ENCODE measurements around the gene RELN. TPM values are rescaled to one million over a fixed set of nuclear protein-coding genes. Genes with fewer than 3 reads are reported as not detected.

The RELN gene
- total RNA-seq, 2 donors from 2014 or later = not detected

DNA sequence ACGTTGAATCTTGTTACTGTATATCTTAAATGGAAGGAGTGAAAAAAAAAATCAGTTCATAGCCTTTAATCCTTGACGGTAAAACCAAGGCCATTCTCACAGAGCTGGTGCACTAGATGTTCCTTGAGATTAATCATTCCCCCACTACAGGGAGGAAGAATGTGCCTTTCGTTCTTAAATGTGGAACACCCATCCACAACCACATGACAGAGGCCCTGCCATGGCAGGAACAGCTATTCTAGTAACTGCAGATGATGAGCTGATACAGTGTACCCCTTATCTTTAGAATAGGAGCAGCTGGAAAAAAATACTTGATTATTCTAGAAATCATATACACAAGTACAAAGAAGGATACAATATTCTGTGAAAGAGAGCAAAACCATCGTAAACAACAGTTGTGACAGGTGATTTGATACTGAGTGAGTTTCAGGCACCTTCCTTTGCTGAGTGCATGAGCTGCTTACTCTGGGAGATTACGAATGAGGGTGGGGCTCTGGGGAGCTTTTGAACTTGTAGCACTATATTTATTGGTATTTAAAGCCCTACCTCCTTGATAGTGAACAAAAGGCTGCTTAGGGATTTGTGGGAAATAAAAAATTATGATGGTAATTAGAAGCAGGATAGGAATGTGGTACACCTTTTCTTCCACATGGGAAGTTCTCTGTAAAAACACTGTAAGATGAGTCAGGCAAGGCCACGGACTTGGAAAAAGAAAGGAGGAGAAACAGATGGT, 299.1 kb downstream of the RELN start:
- Mint-ChIP-seq H3K4me3 (no peak overlapping the region), H3K4me1 (no peaks in the 10 kb centered on the region), H3K36me3 (ENCODE audit: low read depth) (no peaks in the 10 kb centered on the region), H3K27ac (no peak overlapping the region), H3K27me3 (no peaks in the 10 kb centered on the region), H3K9me3 (no peaks in the 10 kb centered on the region)
- ATAC-seq (replicated peaks) = no peak

DNA sequence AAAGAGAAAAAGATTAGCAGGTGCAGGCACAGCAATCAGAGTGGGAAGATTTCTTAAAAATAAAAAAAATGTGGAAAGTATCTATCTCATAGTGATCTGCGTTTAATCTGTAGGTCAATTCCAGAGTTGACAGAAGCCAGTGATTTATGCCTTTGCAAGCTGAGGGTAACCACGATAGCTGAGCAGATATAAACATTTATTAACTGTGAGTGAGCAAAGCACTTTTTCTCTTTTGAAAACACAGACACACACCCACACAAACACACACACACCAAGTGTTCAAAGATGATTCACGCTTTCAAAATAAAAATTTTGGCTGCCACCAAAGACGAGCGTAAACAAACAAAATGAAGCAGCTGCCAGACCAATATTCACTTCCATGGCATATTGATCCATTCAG, 300.2 kb downstream of the RELN start:
- Mint-ChIP-seq H3K4me1 (no peaks in the 10 kb centered on the region), H3K27ac (no peak overlapping the region), H3K9me3 (no peaks in the 10 kb centered on the region), H3K36me3 (ENCODE audit: low read depth) (no peaks in the 10 kb centered on the region), H3K4me3 (no peak overlapping the region), H3K27me3 (no peaks in the 10 kb centered on the region)
- ATAC-seq (replicated peaks) = no peak

DNA sequence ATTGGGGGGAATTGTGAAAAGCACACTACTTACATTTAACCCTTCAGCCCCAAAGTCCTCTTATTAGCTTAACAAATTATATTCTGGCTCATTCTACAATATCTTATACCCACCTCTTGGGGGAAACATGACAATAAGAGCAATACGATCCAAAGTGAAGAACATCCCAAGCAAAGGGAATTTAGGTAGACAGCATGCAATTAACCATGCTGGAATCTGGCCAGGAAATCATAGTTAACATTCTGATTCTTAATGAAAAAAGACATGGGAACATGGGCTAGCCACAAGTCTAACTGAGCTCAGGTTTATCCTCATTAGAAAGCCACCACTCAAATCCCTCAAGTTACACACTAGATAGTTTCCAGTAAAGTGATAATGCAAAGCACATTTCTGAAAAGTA, 301.5 kb downstream of the RELN start:
- no peak overlapping the region for H3K4me3 Mint-ChIP-seq
- H3K4me1 Mint-ChIP-seq = no peaks in the 10 kb centered on the region
- H3K9me3 Mint-ChIP-seq = no peaks in the 10 kb centered on the region
- H3K36me3 Mint-ChIP-seq (ENCODE audit: low read depth) = no peaks in the 10 kb centered on the region
- no peak for ATAC-seq (replicated peaks)
- no peak overlapping the region for H3K27ac Mint-ChIP-seq
- H3K27me3 Mint-ChIP-seq = no peaks in the 10 kb centered on the region

DNA sequence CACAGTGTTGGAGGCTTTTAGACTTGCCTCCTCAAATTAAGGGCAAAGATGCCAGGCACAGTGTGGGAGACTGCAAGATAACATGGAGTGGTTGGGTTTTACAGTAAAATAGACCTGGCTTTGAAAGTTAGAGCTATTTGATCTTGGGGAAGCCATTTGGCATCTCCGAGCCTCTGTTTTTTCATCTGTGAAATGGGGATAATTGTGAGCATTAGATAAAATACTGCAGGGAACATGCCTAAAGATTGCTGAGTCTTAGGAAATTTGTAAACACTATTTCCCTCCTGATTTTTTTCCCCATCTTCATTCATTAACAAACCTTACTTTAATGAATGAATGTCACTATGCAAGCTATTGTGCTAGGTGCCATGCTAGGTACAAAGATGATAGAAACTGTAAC, 302.2 kb downstream of the RELN start:
- no peaks in the 10 kb centered on the region for H3K4me1 Mint-ChIP-seq
- H3K9me3 Mint-ChIP-seq = no peaks in the 10 kb centered on the region
- no peak for ATAC-seq (replicated peaks)
- no peaks in the 10 kb centered on the region for H3K36me3 Mint-ChIP-seq (ENCODE audit: low read depth)
- H3K27me3 Mint-ChIP-seq = no peaks in the 10 kb centered on the region
- no peak overlapping the region for H3K27ac Mint-ChIP-seq
- no peak overlapping the region for H3K4me3 Mint-ChIP-seq

DNA sequence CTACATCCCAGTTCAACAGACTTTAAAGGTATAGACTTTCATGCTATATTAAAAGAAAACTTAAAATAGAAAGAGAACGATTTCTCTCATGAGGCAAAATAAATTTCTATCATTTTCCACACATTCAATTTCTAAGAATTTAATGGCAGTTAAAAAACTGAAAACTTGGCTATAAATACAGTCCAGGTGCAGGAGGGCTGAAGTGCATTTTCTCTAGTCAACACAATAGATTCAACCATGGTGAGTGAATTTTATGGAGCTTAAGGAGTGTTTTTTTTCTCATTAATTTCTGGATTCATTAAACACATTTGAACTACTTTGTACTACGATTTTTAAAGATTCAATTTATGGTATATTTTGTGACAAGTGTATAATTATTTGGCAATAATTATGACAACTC, 302.7 kb downstream of the RELN start:
- ATAC-seq (replicated peaks) = no peak
- Mint-ChIP-seq H3K4me1 (no peaks in the 10 kb centered on the region), H3K9me3 (no peaks in the 10 kb centered on the region), H3K27me3 (no peaks in the 10 kb centered on the region), H3K27ac (no peak overlapping the region), H3K4me3 (no peak overlapping the region), H3K36me3 (ENCODE audit: low read depth) (no peaks in the 10 kb centered on the region)

DNA sequence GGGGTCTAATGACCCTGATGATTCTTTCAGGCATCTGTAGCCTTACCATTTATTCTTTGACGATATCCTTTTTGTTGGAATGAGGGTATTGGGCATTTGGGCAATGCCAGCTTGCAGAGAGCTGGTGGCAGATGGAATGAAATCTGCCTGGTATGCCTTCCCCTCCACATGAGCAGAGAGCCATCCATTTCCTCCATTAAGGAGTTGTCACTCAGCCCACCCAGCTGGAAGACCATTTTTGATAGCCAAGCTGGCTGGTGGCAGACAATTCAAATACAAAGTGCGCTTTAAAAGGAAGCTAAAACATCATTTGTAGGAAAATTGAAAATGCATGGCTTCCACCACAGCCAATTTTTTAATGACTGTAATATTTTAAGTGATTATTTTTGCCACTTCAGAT, 303.4 kb downstream of the RELN start:
- H3K9me3 Mint-ChIP-seq = no peaks in the 10 kb centered on the region
- H3K36me3 Mint-ChIP-seq (ENCODE audit: low read depth) = no peaks in the 10 kb centered on the region
- H3K4me3 Mint-ChIP-seq = no peak overlapping the region
- H3K27me3 Mint-ChIP-seq = peaks cover 3% of the 10 kb centered on the region
- ATAC-seq (replicated peaks) = no peak
- H3K27ac Mint-ChIP-seq = no peak overlapping the region
- no peaks in the 10 kb centered on the region for H3K4me1 Mint-ChIP-seq

DNA sequence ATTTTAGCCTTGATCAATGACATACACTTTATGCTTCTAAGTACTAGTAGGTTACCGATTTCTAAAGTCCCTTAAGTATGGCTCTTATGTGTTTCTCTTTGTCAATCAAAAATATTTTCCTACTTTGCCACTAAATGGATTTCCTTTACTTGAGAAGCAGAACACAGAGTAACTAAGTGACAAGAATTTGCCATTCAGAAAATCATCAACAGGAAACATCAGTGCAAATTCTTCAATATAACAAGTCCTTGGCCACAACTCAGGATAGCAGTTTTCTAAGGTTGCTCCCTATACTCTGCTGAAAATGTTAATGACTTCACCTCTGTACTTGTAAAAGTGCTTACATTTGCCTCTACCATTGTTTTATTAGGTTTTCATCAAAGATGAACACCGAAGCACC, 303.8 kb downstream of the RELN start:
- Mint-ChIP-seq H3K27ac (no peak overlapping the region), H3K4me3 (no peak overlapping the region), H3K4me1 (no peaks in the 10 kb centered on the region), H3K27me3 (peaks cover 3% of the 10 kb centered on the region), H3K36me3 (ENCODE audit: low read depth) (no peaks in the 10 kb centered on the region), H3K9me3 (no peaks in the 10 kb centered on the region)
- ATAC-seq (replicated peaks) = no peak

DNA sequence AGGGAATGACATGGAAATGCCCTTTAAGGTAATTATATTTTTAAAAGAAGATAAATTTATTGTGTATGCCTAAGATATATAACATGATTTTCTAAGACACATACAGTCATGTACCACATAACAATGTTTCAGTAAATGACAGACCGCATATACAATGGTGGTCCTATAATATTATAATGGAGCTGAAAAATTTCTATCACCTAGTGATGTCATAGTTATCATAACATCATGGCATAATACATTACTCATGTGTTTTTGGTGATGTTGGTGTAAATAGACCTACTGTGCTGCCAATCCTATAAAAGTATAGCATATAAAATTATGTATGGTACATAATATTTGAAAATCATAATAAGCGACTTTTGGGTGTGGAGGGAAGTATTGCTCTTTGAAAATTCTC, 306.1 kb downstream of the RELN start:
- H3K27ac Mint-ChIP-seq = no peak overlapping the region

DNA sequence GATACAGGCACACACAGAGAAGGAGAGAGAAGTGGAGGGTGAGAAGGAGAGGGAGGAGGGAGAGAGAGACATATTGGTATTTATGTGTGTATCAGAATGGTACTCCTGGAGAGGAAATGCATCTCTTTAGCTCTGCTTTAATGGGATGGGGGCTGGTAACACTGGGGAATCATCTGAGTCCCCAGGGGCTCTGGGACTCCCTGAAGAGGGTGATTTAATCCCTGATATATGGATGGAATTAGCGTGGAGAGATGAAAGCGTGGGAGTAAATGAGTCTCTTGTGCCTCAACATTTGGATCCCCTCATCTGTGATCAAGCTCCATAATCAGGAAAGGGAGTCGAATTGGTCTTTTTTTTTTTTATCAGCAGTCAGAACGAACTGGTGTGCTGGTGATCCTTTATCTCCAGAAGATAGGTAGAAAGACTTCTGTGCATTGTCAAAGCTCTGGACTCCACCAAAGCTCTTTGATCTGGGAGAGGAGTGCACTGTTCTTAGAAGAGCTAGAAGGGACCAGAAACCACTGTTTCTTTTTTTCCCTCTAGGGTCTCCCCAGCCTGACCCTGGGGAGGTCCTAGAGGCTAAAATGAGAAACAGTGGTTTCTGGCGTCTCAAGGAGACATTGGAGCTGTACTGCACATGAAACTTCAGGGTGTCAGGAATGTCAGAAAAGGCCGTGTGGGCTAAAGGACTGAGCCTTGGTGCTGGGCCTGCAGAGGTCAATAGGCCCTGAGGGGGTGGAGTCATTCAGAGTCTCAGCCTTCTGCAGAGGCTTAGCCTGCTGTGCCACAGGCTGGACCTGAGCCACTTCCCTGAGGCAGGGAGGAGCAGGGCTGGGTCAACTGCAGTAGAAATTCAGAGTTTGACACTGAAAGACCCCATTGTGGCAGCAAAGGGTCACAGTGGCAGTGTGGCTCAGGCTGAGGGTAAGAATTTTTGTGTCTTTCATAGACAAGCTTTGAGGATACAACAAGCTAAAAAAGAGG, 309.0 kb downstream of the RELN start:
- no peaks in the 10 kb centered on the region for H3K36me3 Mint-ChIP-seq (ENCODE audit: low read depth)
- H3K9me3 Mint-ChIP-seq = no peaks in the 10 kb centered on the region
- H3K27me3 Mint-ChIP-seq = peaks cover 6% of the 10 kb centered on the region
- no peaks in the 10 kb centered on the region for H3K4me1 Mint-ChIP-seq
- H3K4me3 Mint-ChIP-seq = no peak overlapping the region
- no peak overlapping the region for H3K27ac Mint-ChIP-seq
- ATAC-seq (replicated peaks) = no peak

More for the DNA sequence above, 306.1 kb downstream of the RELN start:
- Mint-ChIP-seq H3K9me3 (no peaks in the 10 kb centered on the region), H3K36me3 (ENCODE audit: low read depth) (no peaks in the 10 kb centered on the region), H3K4me3 (no peak overlapping the region), H3K4me1 (no peaks in the 10 kb centered on the region), H3K27me3 (peaks cover 6% of the 10 kb centered on the region)
- no peak for ATAC-seq (replicated peaks)

DNA sequence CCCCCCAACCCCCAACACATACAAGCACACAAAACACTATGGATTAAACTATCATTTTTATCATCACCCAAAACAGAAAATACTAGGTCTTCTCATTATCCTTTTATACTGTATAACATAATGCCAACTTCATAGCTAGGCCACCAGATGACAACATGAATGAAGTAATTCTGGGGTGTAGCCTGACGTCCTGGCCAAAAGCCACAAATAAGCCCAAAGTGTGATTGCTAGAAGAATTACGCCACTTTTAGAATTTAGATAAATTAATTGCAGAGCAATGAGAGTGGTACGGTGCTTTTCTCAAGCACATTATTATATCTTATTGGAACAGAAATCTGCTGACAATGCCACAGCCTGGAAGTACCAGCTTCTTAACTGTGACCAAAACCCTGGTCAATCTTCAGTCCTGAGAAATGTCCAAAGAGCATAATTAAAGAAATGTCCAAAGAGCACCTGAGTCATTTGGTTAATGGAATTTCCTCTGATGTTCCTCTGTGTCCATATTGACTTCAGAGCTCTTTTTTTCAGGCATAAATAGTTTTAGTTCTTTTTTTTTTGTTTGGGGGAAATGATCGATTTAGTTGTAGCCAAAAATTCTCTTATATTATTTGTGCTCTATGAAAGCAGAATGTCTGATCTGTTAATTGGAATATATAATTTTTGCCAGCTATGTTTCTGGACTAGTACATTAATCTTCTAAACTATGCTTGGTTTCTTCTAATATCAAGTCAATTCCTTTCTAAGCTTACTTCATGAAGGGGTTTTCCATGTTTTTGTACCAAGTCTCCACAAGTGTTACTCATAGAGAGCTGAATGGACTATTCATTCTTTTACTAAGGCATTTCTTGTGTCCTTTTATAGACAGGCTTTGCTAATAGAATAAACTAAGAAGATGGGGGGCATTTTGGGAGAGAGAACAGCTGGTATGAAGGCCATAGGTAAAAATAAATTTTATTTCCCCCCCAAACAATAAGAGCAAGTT, 310.0 kb downstream of the RELN start:
- Mint-ChIP-seq H3K27me3 (peaks cover 8% of the 10 kb centered on the region), H3K27ac (no peak overlapping the region), H3K9me3 (no peaks in the 10 kb centered on the region), H3K4me1 (no peaks in the 10 kb centered on the region), H3K36me3 (ENCODE audit: low read depth) (no peaks in the 10 kb centered on the region), H3K4me3 (no peak overlapping the region)
- no peak for ATAC-seq (replicated peaks)

DNA sequence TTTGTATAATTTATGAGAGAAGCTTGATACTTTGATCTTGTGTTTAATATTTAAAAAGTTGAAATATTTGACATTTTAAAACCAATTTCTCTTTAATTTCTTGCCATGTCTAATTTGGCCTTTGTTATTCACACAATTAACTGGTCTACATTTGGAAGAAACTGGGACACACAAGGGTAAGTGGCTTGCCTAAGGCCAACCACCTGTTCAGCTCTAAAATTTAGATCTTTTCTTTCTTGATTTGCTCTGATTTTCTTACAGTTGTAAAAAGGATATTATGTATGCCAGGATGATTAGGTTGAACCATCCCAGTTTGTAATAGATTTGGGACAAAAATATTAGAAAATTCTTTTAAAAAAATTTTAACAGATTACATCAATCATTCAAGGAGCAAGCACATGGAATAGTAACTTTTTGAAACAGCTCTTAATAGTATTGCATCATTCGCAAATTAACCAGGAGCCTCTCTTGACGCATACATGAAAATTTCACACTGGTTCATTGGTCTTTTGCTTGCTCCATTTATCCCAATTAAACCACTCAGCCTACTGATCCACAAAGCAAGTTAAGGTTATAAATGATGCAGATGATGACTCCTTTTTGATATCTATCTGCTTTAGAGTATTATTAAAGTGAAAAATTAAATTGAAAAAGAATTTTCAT, 321.0 kb downstream of the RELN start:
- peaks cover 2% of the 10 kb centered on the region for H3K9me3 Mint-ChIP-seq
- ATAC-seq (replicated peaks) = no peak
- no peak overlapping the region for H3K4me3 Mint-ChIP-seq
- no peaks in the 10 kb centered on the region for H3K4me1 Mint-ChIP-seq
- H3K27ac Mint-ChIP-seq = no peak overlapping the region
- H3K27me3 Mint-ChIP-seq = peaks cover 7% of the 10 kb centered on the region
- no peaks in the 10 kb centered on the region for H3K36me3 Mint-ChIP-seq (ENCODE audit: low read depth)

DNA sequence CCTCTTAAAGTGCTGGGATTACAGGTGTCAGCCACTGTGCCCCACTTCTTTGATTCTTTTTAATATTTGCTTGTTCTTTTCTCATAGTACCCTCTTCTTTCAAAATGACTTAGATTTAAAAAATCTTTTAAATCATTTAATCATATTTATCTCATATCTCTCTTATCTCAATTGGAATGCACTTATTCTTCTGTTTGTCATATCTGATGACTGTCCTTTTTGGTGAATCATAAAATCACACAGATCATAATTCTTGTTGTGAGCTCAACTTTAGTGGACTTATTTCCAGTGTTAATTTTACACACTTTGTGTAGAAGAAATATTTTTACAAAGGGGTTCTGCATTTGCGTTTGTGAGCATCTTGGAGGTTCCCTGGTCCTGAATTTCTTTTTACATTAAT, 323.1 kb downstream of the RELN start:
- no peaks in the 10 kb centered on the region for H3K36me3 Mint-ChIP-seq (ENCODE audit: low read depth)
- no peak overlapping the region for H3K4me3 Mint-ChIP-seq
- H3K4me1 Mint-ChIP-seq = no peaks in the 10 kb centered on the region
- peaks cover 2% of the 10 kb centered on the region for H3K27me3 Mint-ChIP-seq
- ATAC-seq (replicated peaks) = no peak
- H3K27ac Mint-ChIP-seq = no peak overlapping the region
- peaks cover 4% of the 10 kb centered on the region for H3K9me3 Mint-ChIP-seq

DNA sequence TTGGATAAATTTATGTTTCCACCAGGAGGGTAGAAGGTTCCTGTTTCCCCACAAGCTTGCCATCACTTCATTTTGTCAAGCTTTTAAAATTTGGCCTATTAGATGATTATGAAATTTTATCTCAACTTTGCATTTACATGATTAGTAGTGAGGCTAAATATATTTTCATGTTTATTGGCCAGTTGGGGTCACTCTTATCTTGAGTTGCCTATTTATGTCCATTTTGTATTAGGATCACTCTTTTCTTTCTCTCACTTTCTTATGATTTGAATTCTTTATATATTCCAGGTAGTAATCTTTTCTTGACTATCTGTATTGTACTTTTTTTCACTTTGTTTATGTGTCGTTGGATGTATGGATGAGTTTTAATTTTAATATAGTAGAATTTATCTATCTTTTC, 324.9 kb downstream of the RELN start:
- no peak overlapping the region for H3K27ac Mint-ChIP-seq
- no peak for ATAC-seq (replicated peaks)
- no peaks in the 10 kb centered on the region for H3K4me1 Mint-ChIP-seq
- no peak overlapping the region for H3K4me3 Mint-ChIP-seq
- no peaks in the 10 kb centered on the region for H3K27me3 Mint-ChIP-seq
- H3K9me3 Mint-ChIP-seq = peaks cover 4% of the 10 kb centered on the region
- no peaks in the 10 kb centered on the region for H3K36me3 Mint-ChIP-seq (ENCODE audit: low read depth)
